MM.1S (cell line): ENCODE results near the gene FGGY.

Experiments
- DNase-seq: peaks from one replicate; pipeline ENCODE4 v3.0.0-alpha.2; 2015
- H2AFZ ChIP-seq: fragments of 300-600 bp; sonication (generic); 2 replicates; pipeline ENCODE4 v1.6.0; 2016; ENCODE audit warnings: antibody characterized with exemption, low read length
- H3F3A ChIP-seq: fragments of 300-600 bp; sonication (generic); 2 replicates; pipeline ENCODE4 v1.6.1; 2016; ENCODE audit warnings: mild to moderate bottlenecking, antibody characterized with exemption, low read length, moderate library complexity, mixed read lengths; ENCODE audit not compliant: insufficient read depth
- H3K27ac ChIP-seq: fragments of 300-600 bp; sonication (generic); 2 replicates; pipeline ENCODE4 v1.5.1; 2016; ENCODE audit warnings: mild to moderate bottlenecking, low read length
- H3K27me3 ChIP-seq: fragments of 300-600 bp; sonication (generic); replicated peaks from 2 replicates; pipeline ENCODE4 v1.6.0; 2016; ENCODE audit warnings: low read length; ENCODE audit not compliant: insufficient read depth
- H3K36me3 ChIP-seq: fragments of 300-600 bp; sonication (generic); replicated peaks from 2 replicates; pipeline ENCODE4 v1.6.1; 2016; ENCODE audit warnings: mild to moderate bottlenecking, low read length, mixed read lengths; ENCODE audit not compliant: insufficient read depth
- H3K4me1 ChIP-seq: fragments of 300-600 bp; sonication (generic); 2 replicates; pipeline ENCODE4 v1.6.1; 2016; ENCODE audit warnings: low read length, mixed read lengths
- H3K4me2 ChIP-seq: fragments of 300-600 bp; sonication (generic); 2 replicates; pipeline ENCODE4 v1.6.0; 2016; ENCODE audit warnings: low read depth, low read length
- H3K4me3 ChIP-seq: fragments of 300-600 bp; sonication (generic); 2 replicates; pipeline ENCODE4 v1.5.1; 2016; ENCODE audit warnings: low read length, mixed read lengths
- H3K79me2 ChIP-seq: fragments of 300-600 bp; sonication (generic); 2 replicates; pipeline ENCODE4 v1.6.1; 2016; ENCODE audit warnings: mixed run types, low read length, mixed read lengths
- H3K9ac ChIP-seq: fragments of 300-600 bp; sonication (generic); 2 replicates; pipeline ENCODE4 v1.6.1; 2016; ENCODE audit warnings: low read length, mixed read lengths
- H3K9me2 ChIP-seq: fragments of 300-600 bp; sonication (generic); replicated peaks from 2 replicates; pipeline ENCODE4 v1.6.1; 2016; ENCODE audit warnings: mild to moderate bottlenecking, low read length, mixed read lengths; ENCODE audit not compliant: insufficient read depth
- H3K9me3 ChIP-seq: fragments of 300-600 bp; sonication (generic); replicated peaks from 2 replicates; pipeline ENCODE4 v1.6.1; 2016; ENCODE audit warnings: mild to moderate bottlenecking, low read length, mixed read lengths; ENCODE audit not compliant: insufficient read depth
- H4K20me1 ChIP-seq: fragments of 300-600 bp; sonication (generic); 2 replicates; pipeline ENCODE4 v1.6.1; 2016; ENCODE audit warnings: mild to moderate bottlenecking, low read length, moderate library complexity, mixed read lengths; ENCODE audit not compliant: insufficient read depth
- CTCF ChIP-seq: fragments of 300-600 bp; sonication (generic); IDR thresholded peaks from 2 replicates; pipeline ENCODE4 v1.5.1; 2016; ENCODE audit warnings: antibody characterized with exemption, low read length, mixed read lengths
- EZH2 ChIP-seq: fragments of 300-600 bp; sonication (generic); optimal IDR thresholded peaks from 2 replicates; pipeline ENCODE3; 2017; ENCODE audit warnings: low read depth, mild to moderate bottlenecking, antibody characterized with exemption, low read length, mixed read lengths
- EZH2phosphoT487 ChIP-seq: fragments of 300-600 bp; sonication (generic); IDR thresholded peaks from 2 replicates; pipeline ENCODE4 v1.6.1; 2018; ENCODE audit warnings: antibody characterized with exemption, low read length

FGGY gene

DNA sequence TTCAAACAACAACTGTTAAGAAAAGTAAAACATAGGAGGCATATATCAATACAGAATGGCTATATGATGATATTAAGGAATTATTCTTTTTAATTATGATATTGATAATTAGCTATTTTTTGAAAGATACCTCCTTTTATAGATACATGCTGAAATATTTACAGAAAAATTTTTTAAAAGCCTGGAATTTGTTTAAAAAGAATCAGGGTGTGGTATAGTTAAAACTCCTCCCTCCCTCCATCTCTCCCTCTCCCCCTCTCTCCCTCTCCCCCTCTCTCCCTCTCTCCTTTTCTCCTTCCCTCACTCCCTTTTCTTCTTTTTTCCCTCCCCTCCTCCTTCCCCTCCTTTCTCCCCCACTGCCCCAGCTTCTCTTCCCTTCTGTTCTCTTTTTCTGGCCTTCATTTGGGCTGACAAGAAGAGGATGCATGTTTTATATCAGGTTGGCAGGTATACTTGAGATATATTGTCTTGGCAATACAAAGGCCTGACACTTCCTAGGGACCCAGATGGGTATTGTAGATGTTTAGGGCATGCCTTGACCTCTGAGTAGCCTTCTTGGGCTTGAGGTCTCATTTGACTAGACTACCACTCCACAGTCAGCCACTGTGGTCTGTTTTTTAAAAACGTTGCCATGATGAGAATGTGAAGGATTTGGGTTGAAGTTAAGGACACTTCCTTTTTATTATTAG, 124.5 kb downstream of the FGGY start:
- Histone ChIP-seq H3K79me2 (no peaks in the 10 kb centered on the region), H3K9me3 (no peaks in the 10 kb centered on the region), H3K4me3 (no peak overlapping the region), H3K4me2 (no peak overlapping the region), H4K20me1 (no peaks in the 10 kb centered on the region), H3K9me2 (no peaks in the 10 kb centered on the region), H3K27me3 (no peaks in the 10 kb centered on the region), H3K4me1 (no peaks in the 10 kb centered on the region), H3F3A (no peaks in the 10 kb centered on the region), H2AFZ (no peak overlapping the region), H3K27ac (no peak overlapping the region), H3K36me3 (no peaks in the 10 kb centered on the region), H3K9ac (no peak overlapping the region)
- no peak for DNase-seq
- TF ChIP-seq EZH2phosphoT487 = no peak
- TF ChIP-seq CTCF = no peak
- TF ChIP-seq EZH2 = no peak

- H3K27ac ChIP-seq = no peak overlapping the region
These were observed 126.2 kb downstream of the FGGY start for GRCh38 chr1:59422921-59423575.

DNA sequence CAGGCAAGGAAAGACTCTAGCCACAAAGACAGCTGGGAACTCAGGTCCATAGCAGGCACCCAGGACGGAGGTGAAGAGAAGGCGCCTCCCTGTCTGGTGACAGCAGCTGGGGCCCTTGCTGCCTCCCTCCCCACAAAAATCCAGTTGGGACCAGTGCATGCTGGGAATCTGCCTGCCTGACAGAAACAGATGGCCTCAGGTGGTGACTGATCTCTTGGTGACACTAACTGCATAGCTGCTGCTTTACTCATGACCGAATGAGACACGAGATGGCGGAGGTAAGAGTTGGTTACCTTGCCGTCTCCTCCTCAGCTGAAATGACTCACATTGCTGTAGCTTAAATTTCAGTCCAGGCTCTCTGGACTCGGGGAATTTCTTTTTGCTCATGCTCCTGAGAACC, 130.3 kb downstream of the FGGY start:
- no peak overlapping the region for H3K4me3 ChIP-seq
- H3K27ac ChIP-seq = no peak overlapping the region
- no peaks in the 10 kb centered on the region for H3K36me3 ChIP-seq
- no peaks in the 10 kb centered on the region for H3F3A ChIP-seq
- H3K9ac ChIP-seq = no peak overlapping the region
- no peaks in the 10 kb centered on the region for H4K20me1 ChIP-seq
- H3K4me2 ChIP-seq = no peak overlapping the region
- no peaks in the 10 kb centered on the region for H3K79me2 ChIP-seq
- TF ChIP-seq EZH2phosphoT487 = no peak
- TF ChIP-seq CTCF = no peak
- no peaks in the 10 kb centered on the region for H3K27me3 ChIP-seq
- no peak overlapping the region for H2AFZ ChIP-seq
- no peaks in the 10 kb centered on the region for H3K9me2 ChIP-seq
- no peaks in the 10 kb centered on the region; the same call in 1 of the 2 replicates for H3K4me1 ChIP-seq
- no peak for DNase-seq
- no peaks in the 10 kb centered on the region for H3K9me3 ChIP-seq

More at GRCh38 chr1:59422921-59423575, 126.2 kb downstream of the FGGY start:
- no peak overlapping the region for H2AFZ ChIP-seq
- H3K4me3 ChIP-seq = no peak overlapping the region
- no peaks in the 10 kb centered on the region for H3F3A ChIP-seq
- no peaks in the 10 kb centered on the region for H3K36me3 ChIP-seq
- no peaks in the 10 kb centered on the region for H3K9me2 ChIP-seq
- H3K79me2 ChIP-seq = no peaks in the 10 kb centered on the region
- no peaks in the 10 kb centered on the region for H3K9me3 ChIP-seq
- DNase-seq = no peak
- H4K20me1 ChIP-seq = no peaks in the 10 kb centered on the region
- no peak for TF ChIP-seq EZH2phosphoT487
- H3K4me2 ChIP-seq = no peak overlapping the region
- no peak overlapping the region for H3K9ac ChIP-seq
- no peaks in the 10 kb centered on the region for H3K27me3 ChIP-seq
- no peaks in the 10 kb centered on the region for H3K4me1 ChIP-seq

GRCh38 chr1:59427784-59428183, 130.9 kb downstream of the FGGY start:
- Histone ChIP-seq H3K36me3 (no peaks in the 10 kb centered on the region), H3K27me3 (no peaks in the 10 kb centered on the region), H2AFZ (no peak overlapping the region), H3K4me1 (peaks cover 6% of the 10 kb centered on the region), H3K9me3 (no peaks in the 10 kb centered on the region), H3K4me2 (no peak overlapping the region), H3K9ac (no peak overlapping the region), H3F3A (no peaks in the 10 kb centered on the region), H3K27ac (no peak overlapping the region), H3K4me3 (no peak overlapping the region), H4K20me1 (no peaks in the 10 kb centered on the region), H3K79me2 (no peaks in the 10 kb centered on the region), H3K9me2 (no peaks in the 10 kb centered on the region)
- TF ChIP-seq CTCF (no peak), EZH2phosphoT487 (no peak), EZH2 (no peak)
- DNase-seq = no peak
